Measurements from ENCODE around the gene TMTC4.

GRCh38 chr13:100667894-100668293 lies 6.7 kb downstream of the TMTC4 start:
- TF ChIP-seq POLR2AphosphoS5 (IDR thresholded peaks at IDR 0.05; ENCODE audit: low read depth, low read length): no peak
- TF ChIP-seq CTCF (IDR thresholded peaks at IDR 0.05): no peak
